Stimulated activated CD4-positive, alpha-beta T cell treated with anti-CD3 and anti-CD28 coated beads, Interleukin-12 subunit alpha, Interleukin-12 subunit beta, amount 100 ng/mL, for 24 hours (primary cell): Measurements from ENCODE around the gene PRSS35.
"Not testable (repeated sequence)": the region's sequence is repeated elsewhere in the genome, so short reads cannot be mapped to it uniquely, and the experiment has no call there.

Source experiments
- DNase-seq, 2 experiments: peaks; one replicate each; pipeline ENCODE4 v3.0.0-alpha.2; 2020; ENCODE audit warnings: low read depth in 2 of 2

The PRSS35 gene

GRCh38 chr6:83517500-83517899, 5.2 kb downstream of the PRSS35 start:
- DNase-seq: no peak

- DNase-seq: no peak
These were observed 6.6 kb downstream of the PRSS35 start for GRCh38 chr6:83518816-83519480.

DNA sequence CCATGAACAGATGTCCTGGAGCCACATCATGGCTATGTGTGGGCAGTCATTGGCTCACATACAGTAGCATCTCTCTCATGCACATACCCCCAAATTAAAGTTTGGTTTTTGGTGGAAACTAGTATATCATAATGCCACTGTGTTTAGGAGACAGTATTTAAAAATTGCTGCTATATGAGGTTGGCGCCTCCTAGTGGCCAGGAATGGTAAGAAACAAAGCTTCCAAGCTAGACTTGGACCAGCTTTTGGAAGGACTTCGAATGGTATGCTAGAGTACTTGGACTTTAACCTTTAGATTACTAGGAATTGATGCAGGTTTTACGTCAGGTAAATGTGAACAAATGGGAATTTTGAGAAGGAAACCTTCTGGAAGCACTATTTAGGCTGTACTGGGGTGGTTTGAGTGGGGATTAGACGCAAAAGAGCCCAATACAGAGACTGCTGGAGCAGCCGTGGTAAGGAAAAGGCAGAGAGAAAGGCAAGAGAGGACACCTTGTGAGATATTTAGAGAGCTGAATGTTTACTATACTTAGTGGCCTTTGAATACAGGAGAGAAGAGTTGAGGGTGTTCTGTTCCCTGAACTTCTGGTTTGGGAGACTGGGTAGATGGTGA, 23.8 kb downstream of the PRSS35 start:
- peak in 1 of 2 experiments; percentile 47 for DNase-seq

GRCh38 chr6:83536647-83537589, 24.6 kb downstream of the PRSS35 start:
- DNase-seq: no peak

- DNase-seq: no peak
These were observed 27.3 kb downstream of the PRSS35 start for GRCh38 chr6:83539678-83540077.

DNA sequence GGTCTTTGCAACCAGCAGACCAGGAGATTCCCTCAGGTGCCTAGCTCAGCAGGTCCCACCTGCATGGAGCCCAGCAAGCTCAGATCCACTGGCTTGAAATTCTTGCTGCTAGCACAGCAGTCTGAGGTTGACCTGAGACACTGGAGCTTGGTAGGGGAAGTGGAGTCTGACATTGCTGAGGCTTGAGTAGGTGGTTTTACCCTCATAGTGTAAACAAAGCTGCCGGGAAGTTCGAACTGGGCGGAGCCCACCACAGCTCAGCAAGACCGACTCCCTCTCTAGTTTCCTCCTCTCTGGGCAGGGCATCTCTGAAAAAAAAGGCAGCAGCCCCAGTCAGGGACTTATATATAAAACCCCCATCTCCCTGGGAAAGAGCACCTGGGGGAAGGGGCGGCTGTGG, 34.3 kb downstream of the PRSS35 start:
- no peak for DNase-seq

GRCh38 chr6:83550482-83550881, 38.1 kb downstream of the PRSS35 start:
- DNase-seq: not testable (repeated sequence)

- not testable (repeated sequence) for DNase-seq
These were observed 39.4 kb downstream of the PRSS35 start for GRCh38 chr6:83551748-83552147.

DNA sequence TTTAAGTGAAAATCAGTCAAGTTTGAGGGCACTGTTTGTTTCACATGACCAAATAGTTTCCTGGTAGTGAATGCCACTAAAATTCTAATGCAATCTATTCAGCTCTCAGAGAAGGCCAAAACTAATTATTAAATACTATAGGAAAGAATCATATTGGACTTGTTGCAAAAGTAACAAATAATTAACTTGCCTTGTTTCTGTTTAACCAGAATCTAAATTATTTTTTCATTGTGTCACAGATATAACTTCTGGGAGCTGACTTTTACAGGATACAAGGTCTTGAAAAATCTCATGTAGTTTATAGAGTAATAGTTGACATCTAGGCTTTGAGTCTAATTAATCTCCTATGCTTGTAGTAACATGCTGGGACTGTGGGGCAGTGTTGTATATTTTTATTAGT, 44.5 kb downstream of the PRSS35 start:
- DNase-seq: no peak

DNA sequence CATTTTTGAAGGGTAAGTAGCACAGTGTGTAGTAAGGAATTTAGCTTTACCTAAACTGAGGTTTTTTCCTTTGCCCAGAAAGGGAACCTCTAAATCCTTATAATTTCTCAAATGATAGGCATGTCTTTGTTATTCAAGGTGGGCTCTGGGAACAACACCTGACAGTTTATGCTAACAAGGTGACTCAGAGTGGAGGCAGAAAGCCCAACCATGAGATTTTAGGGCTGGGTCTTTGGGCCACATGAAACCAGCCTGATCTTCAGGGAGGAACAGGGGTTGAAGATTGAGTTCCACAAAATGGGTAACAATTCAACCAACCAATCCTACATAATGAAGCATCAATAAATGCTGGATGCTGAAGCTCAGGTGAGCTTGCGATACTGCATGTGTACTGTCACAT, 46.6 kb downstream of the PRSS35 start:
- DNase-seq: no peak

DNA sequence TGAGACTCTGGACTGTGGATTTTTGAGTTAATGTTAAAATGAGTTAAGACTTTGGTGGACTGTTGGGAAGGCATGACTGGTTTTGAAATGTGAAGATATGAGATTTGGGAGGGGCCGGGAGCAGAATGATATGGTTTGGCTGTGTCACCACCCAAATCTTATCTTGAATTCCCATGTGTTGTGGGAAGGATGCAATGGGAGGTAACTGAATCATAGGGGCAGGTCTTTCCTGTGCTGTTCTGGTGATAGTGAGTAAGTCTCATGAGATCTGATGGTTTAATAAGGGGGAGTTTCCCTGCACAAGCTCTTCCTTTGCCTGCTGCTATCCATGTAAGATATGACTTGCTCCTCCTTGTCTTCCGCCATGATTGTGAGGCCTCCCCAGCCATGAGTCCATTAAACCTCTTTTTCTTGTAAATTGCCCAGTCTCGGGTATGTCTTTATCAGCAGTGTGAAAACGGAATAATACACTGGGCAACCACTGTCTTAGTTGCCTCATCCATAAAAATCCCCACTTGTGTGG, 59.4 kb downstream of the PRSS35 start:
- not testable (repeated sequence) for DNase-seq

DNA sequence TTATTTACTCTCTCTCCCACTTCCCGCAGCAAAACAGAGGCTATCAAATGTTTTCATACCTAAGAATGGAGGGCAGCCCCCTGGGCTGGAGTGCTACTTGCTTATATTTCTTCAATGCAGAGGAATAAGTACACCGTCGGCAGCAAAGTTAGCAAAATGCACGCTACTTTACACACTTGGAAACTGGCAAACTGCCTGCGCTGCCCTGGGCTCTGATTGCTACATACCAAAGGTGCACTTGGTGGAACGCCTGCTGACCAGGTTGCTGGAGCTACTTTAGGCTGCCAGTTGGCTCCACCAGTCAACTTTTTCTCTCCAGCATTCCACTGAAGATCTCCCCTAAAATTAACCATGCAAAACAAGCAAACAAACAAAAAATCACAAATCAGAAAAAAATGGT, 62.4 kb downstream of the PRSS35 start:
- no peak for DNase-seq
